K562 (cell line): ENCODE measurements around the gene MMS19. TPM values are rescaled to one million over a fixed set of nuclear protein-coding genes. Genes with fewer than 3 reads are reported as not detected.

Experiments
- NFE2L1 ChIP-seq: fragments of 450-650 bp; IDR thresholded peaks from 2 replicates; pipeline ENCODE4 v1.6.1; 2016; ENCODE audit warnings: missing genetic modification characterization, low read depth, mild to moderate bottlenecking, missing compliant biosample characterization, moderate library complexity, borderline replicate concordance
- NR2C2 ChIP-seq, 2 experiments: fragments of 200-800 bp in 1 of 2; sonication (Bioruptor generic) in 1 of 2; sonication (generic) in 1 of 2; formaldehyde crosslinking in 1 of 2; IDR thresholded peaks; 2 replicates each; pipeline versions ENCODE4 v1.6.1 to v1.8.0; 2016 to 2022; ENCODE audit warnings: mild to moderate bottlenecking in 1 of 2, missing compliant biosample characterization in 1 of 2, missing genetic modification characterization in 1 of 2, missing genetic modification reagents in 1 of 2
- RB1 ChIP-seq: fragments of 450-650 bp; IDR thresholded peaks from 2 replicates; pipeline ENCODE4 v1.6.1; 2017; ENCODE audit warnings: low read depth, mild to moderate bottlenecking
- ZNF766 ChIP-seq: fragments of 200-800 bp; sonication (Bioruptor generic); conservative IDR thresholded peaks from 2 replicates; pipeline ENCODE4 v1.6.1; 2016; ENCODE audit warnings: missing genetic modification characterization, missing compliant biosample characterization
- polyA plus RNA-seq, 8 experiments: library from polyadenylated mRNA; depleted of rRNA in 4 of 8; stranded (reverse) in 5 of 8; unstranded in 3 of 8; fragments of >200 nt; fragmentation: Nextera tagmentation in 2 of 8; fragmentation: Illumina TruSeq in 1 of 8; extraction: Ambion mirVana in 2 of 8; extraction: Trizol in 1 of 8; gene quantifications; 2 replicates each; pipeline versions ENCODE4 v1.2.1 to v1.2.3, GENCODE V29; 2011 to 2014; ENCODE audit warnings: inconsistent platforms in 1 of 8, missing spikeins in 1 of 8
- total RNA-seq, 7 experiments: library from RNA; depleted of rRNA in 6 of 7; stranded (reverse); fragments of >200 nt in 6 of 7; fragmentation: Illumina TruSeq in 2 of 7; extraction: Trizol in 2 of 7; gene quantifications; 2 replicates each; pipeline versions ENCODE4 v1.2.1 to v1.2.3, GENCODE V29; 2011 to 2021; ENCODE audit warnings: low replicate concordance in 1 of 7
- TF ChIP-seq, protein P1 (sequence below): fragments of 450-650 bp; IDR thresholded peaks from 2 replicates; pipeline ENCODE4 v1.6.1; 2016; ENCODE audit warnings: mild to moderate bottlenecking, moderate library complexity
- TF ChIP-seq, protein P2 (sequence below), 3 experiments: IDR thresholded peaks in 2 of 3; conservative IDR thresholded peaks in 1 of 3; 2 replicates each; pipeline ENCODE4 v1.5.1; 2011 to 2012; ENCODE audit warnings: low read length in 3 of 3, mild to moderate bottlenecking in 3 of 3, control low read depth in 2 of 3, improper control_type of control experiment in 1 of 3, inconsistent platforms in 1 of 3, low read depth in 1 of 3, mixed read lengths in 1 of 3, moderate library complexity in 1 of 3; ENCODE audit not compliant: insufficient read depth in 2 of 3
- TF ChIP-seq, protein P3 (sequence below): fragments of 250-450 bp; sonication (Bioruptor Pico); IDR thresholded peaks from 2 replicates; pipeline ENCODE4 v1.8.0; 2022; ENCODE audit warnings: moderate library complexity, mild to moderate bottlenecking, inconsistent platforms
- TF ChIP-seq, protein P4 (sequence below): fragments of 450-650 bp; formaldehyde crosslinking; IDR thresholded peaks from 2 replicates; pipeline ENCODE4 v1.4.0; 2020; ENCODE audit warnings: mild to moderate bottlenecking, moderate library complexity

The MMS19 gene
- total and polyA plus RNA-seq, 9 of the 15 experiments (the other 6 are each of a cell fraction or from before 2014, with no cell fraction given), result 40.1 to 110 (median 62.9) TPM

DNA sequence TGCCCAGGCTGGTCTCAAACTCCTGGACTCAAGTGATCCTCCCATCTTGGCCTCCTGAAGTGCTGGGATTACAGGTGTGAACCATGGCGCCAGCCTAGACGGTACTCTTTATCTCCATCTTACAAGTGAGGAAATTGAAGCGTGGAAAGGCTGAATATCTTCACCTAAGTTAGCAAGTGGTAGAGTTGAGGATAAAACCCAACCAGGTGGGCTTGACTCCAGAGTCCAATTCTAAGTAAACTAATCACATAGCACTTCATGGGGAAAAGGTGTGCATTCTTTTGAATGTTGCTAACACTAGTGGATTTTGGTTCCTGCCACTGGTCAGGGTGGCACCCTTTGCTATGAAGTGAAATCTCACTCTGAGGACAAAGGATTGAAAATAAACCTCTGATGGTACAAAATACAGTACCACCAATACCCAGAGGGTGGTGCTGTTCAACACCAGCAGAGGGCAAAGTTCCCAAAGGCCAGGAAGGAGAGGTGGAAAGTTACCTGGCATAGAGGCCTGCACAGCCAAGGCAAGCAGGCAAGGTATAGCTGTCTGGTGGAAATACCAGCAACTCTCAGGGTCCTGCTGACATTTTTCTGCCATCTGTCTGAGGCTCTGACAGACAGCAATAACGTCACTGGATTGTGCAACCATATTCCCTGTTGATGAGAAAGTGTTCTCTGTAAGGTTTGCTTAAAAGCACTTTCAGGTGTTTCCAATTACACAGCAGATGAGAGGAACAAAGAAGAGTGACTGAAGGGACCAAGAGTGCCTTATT is 34.7 kb downstream of the MMS19 start (continued):
- TF ChIP-seq, protein P1, sequence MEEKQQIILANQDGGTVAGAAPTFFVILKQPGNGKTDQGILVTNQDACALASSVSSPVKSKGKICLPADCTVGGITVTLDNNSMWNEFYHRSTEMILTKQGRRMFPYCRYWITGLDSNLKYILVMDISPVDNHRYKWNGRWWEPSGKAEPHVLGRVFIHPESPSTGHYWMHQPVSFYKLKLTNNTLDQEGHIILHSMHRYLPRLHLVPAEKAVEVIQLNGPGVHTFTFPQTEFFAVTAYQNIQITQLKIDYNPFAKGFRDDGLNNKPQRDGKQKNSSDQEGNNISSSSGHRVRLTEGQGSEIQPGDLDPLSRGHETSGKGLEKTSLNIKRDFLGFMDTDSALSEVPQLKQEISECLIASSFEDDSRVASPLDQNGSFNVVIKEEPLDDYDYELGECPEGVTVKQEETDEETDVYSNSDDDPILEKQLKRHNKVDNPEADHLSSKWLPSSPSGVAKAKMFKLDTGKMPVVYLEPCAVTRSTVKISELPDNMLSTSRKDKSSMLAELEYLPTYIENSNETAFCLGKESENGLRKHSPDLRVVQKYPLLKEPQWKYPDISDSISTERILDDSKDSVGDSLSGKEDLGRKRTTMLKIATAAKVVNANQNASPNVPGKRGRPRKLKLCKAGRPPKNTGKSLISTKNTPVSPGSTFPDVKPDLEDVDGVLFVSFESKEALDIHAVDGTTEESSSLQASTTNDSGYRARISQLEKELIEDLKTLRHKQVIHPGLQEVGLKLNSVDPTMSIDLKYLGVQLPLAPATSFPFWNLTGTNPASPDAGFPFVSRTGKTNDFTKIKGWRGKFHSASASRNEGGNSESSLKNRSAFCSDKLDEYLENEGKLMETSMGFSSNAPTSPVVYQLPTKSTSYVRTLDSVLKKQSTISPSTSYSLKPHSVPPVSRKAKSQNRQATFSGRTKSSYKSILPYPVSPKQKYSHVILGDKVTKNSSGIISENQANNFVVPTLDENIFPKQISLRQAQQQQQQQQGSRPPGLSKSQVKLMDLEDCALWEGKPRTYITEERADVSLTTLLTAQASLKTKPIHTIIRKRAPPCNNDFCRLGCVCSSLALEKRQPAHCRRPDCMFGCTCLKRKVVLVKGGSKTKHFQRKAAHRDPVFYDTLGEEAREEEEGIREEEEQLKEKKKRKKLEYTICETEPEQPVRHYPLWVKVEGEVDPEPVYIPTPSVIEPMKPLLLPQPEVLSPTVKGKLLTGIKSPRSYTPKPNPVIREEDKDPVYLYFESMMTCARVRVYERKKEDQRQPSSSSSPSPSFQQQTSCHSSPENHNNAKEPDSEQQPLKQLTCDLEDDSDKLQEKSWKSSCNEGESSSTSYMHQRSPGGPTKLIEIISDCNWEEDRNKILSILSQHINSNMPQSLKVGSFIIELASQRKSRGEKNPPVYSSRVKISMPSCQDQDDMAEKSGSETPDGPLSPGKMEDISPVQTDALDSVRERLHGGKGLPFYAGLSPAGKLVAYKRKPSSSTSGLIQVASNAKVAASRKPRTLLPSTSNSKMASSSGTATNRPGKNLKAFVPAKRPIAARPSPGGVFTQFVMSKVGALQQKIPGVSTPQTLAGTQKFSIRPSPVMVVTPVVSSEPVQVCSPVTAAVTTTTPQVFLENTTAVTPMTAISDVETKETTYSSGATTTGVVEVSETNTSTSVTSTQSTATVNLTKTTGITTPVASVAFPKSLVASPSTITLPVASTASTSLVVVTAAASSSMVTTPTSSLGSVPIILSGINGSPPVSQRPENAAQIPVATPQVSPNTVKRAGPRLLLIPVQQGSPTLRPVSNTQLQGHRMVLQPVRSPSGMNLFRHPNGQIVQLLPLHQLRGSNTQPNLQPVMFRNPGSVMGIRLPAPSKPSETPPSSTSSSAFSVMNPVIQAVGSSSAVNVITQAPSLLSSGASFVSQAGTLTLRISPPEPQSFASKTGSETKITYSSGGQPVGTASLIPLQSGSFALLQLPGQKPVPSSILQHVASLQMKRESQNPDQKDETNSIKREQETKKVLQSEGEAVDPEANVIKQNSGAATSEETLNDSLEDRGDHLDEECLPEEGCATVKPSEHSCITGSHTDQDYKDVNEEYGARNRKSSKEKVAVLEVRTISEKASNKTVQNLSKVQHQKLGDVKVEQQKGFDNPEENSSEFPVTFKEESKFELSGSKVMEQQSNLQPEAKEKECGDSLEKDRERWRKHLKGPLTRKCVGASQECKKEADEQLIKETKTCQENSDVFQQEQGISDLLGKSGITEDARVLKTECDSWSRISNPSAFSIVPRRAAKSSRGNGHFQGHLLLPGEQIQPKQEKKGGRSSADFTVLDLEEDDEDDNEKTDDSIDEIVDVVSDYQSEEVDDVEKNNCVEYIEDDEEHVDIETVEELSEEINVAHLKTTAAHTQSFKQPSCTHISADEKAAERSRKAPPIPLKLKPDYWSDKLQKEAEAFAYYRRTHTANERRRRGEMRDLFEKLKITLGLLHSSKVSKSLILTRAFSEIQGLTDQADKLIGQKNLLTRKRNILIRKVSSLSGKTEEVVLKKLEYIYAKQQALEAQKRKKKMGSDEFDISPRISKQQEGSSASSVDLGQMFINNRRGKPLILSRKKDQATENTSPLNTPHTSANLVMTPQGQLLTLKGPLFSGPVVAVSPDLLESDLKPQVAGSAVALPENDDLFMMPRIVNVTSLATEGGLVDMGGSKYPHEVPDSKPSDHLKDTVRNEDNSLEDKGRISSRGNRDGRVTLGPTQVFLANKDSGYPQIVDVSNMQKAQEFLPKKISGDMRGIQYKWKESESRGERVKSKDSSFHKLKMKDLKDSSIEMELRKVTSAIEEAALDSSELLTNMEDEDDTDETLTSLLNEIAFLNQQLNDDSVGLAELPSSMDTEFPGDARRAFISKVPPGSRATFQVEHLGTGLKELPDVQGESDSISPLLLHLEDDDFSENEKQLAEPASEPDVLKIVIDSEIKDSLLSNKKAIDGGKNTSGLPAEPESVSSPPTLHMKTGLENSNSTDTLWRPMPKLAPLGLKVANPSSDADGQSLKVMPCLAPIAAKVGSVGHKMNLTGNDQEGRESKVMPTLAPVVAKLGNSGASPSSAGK, result no peak
- TF ChIP-seq, protein P2, sequence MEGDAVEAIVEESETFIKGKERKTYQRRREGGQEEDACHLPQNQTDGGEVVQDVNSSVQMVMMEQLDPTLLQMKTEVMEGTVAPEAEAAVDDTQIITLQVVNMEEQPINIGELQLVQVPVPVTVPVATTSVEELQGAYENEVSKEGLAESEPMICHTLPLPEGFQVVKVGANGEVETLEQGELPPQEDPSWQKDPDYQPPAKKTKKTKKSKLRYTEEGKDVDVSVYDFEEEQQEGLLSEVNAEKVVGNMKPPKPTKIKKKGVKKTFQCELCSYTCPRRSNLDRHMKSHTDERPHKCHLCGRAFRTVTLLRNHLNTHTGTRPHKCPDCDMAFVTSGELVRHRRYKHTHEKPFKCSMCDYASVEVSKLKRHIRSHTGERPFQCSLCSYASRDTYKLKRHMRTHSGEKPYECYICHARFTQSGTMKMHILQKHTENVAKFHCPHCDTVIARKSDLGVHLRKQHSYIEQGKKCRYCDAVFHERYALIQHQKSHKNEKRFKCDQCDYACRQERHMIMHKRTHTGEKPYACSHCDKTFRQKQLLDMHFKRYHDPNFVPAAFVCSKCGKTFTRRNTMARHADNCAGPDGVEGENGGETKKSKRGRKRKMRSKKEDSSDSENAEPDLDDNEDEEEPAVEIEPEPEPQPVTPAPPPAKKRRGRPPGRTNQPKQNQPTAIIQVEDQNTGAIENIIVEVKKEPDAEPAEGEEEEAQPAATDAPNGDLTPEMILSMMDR (IDR thresholded peaks at IDR 0.05 in 2 of 3, conservative IDR thresholded peaks at IDR 0.05 in 1 of 3; ENCODE audit: insufficient read depth in 2 of 3, low read depth in 1 of 3, low read length in 3 of 3), result peak; percentile 75 to 78 (median 76)
- TF ChIP-seq ZNF766 (CRISPR knock-in tag), result peak; percentile 99
- TF ChIP-seq RB1, result 0 out of 2 replicates have a peak, but pooled peaks have one; percentile 12
- TF ChIP-seq, protein P3, sequence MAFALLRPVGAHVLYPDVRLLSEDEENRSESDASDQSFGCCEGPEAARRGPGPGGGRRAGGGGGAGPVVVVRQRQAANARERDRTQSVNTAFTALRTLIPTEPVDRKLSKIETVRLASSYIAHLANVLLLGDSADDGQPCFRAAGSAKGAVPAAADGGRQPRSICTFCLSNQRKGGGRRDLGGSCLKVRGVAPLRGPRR (CRISPR knock-in tag), result no peak
- no peak for TF ChIP-seq NFE2L1 (tag)
- TF ChIP-seq NR2C2 (CRISPR knock-in tag; IDR thresholded peaks at IDR 0.05), result no peak
- TF ChIP-seq NR2C2 (tag; IDR thresholded peaks at IDR 0.05), result peak; percentile 42; the same call in 1 of the 2 replicates
- TF ChIP-seq, protein P4, sequence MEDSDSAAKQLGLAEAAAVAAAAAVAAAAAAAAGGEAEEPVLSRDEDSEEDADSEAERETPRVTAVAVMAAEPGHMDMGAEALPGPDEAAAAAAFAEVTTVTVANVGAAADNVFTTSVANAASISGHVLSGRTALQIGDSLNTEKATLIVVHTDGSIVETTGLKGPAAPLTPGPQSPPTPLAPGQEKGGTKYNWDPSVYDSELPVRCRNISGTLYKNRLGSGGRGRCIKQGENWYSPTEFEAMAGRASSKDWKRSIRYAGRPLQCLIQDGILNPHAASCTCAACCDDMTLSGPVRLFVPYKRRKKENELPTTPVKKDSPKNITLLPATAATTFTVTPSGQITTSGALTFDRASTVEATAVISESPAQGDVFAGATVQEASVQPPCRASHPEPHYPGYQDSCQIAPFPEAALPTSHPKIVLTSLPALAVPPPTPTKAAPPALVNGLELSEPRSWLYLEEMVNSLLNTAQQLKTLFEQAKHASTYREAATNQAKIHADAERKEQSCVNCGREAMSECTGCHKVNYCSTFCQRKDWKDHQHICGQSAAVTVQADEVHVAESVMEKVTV (CRISPR knock-in tag), result peak; percentile 31; the same call in 1 of the 2 replicates
